ENCODE measurements around the gene ADGRE3. TPM values are rescaled to one million over a fixed set of nuclear protein-coding genes. Genes with fewer than 3 reads are reported as not detected.
"Not testable (repeated sequence)": the region's sequence is repeated elsewhere in the genome, so short reads cannot be mapped to it uniquely, and the experiment has no call there.

The ADGRE3 gene
- total RNA-seq, 1 donor from 2014 or later = not detected

GRCh38 chr19:14619404-14619803, 55.2 kb downstream of the ADGRE3 start:
- Histone ChIP-seq H3K27me3 (ENCODE audit: control insufficient read depth, insufficient read depth, low read length) (no peaks in the 10 kb centered on the region), H3K4me3 (ENCODE audit: low read depth, low read length) (no peak overlapping the region), H3K36me3 (ENCODE audit: control insufficient read depth, insufficient read depth, low read length) (no peaks in the 10 kb centered on the region)
- DNase-seq (ENCODE audit: low read depth) = no peak
- TF ChIP-seq CTCF (IDR thresholded peaks at IDR 0.05; ENCODE audit: insufficient read depth, low read length, poor library complexity, severe bottlenecking) = no peak

- H3K36me3 ChIP-seq (ENCODE audit: control insufficient read depth, insufficient read depth, low read length) = no peaks in the 10 kb centered on the region
Observed at GRCh38 chr19:14616407-14616806, 58.2 kb downstream of the ADGRE3 start.

GRCh38 chr19:14615623-14616022, 59.0 kb downstream of the ADGRE3 start:
- no peak for DNase-seq (ENCODE audit: low read depth)
- TF ChIP-seq CTCF (IDR thresholded peaks at IDR 0.05; ENCODE audit: insufficient read depth, low read length, poor library complexity, severe bottlenecking) = no peak
- no peak overlapping the region for H3K4me3 ChIP-seq (ENCODE audit: low read depth, low read length)

More at GRCh38 chr19:14616407-14616806, 58.2 kb downstream of the ADGRE3 start:
- DNase-seq (ENCODE audit: low read depth) = no peak
- no peak for TF ChIP-seq CTCF (IDR thresholded peaks at IDR 0.05; ENCODE audit: insufficient read depth, low read length, poor library complexity, severe bottlenecking)
- Histone ChIP-seq H3K27me3 (ENCODE audit: control insufficient read depth, insufficient read depth, low read length) (no peaks in the 10 kb centered on the region), H3K4me3 (ENCODE audit: low read depth, low read length) (no peak overlapping the region)

GRCh38 chr19:14614099-14614412, 60.6 kb downstream of the ADGRE3 start:
- no peak for TF ChIP-seq CTCF (IDR thresholded peaks at IDR 0.05; ENCODE audit: insufficient read depth, low read length, poor library complexity, severe bottlenecking)
- DNase-seq (ENCODE audit: low read depth) = no peak
- H3K27me3 ChIP-seq (ENCODE audit: control insufficient read depth, insufficient read depth, low read length) = no peaks in the 10 kb centered on the region
- H3K36me3 ChIP-seq (ENCODE audit: control insufficient read depth, insufficient read depth, low read length) = no peaks in the 10 kb centered on the region
- H3K4me3 ChIP-seq (ENCODE audit: low read depth, low read length) = no peak overlapping the region

More at GRCh38 chr19:14615623-14616022, 59.0 kb downstream of the ADGRE3 start:
- H3K36me3 ChIP-seq (ENCODE audit: control insufficient read depth, insufficient read depth, low read length) = no peaks in the 10 kb centered on the region
- no peaks in the 10 kb centered on the region for H3K27me3 ChIP-seq (ENCODE audit: control insufficient read depth, insufficient read depth, low read length)

- H3K4me3 ChIP-seq (ENCODE audit: low read depth, low read length); H3K27me3 ChIP-seq (ENCODE audit: control insufficient read depth, insufficient read depth, low read length); H3K36me3 ChIP-seq (ENCODE audit: control insufficient read depth, insufficient read depth, low read length); DNase-seq (ENCODE audit: low read depth): not testable (repeated sequence)
Observed at GRCh38 chr19:14613399-14614098, 61.1 kb downstream of the ADGRE3 start.

GRCh38 chr19:14612657-14613056, 62.0 kb downstream of the ADGRE3 start:
- Histone ChIP-seq H3K27me3 (ENCODE audit: control insufficient read depth, insufficient read depth, low read length) (no peaks in the 10 kb centered on the region), H3K36me3 (ENCODE audit: control insufficient read depth, insufficient read depth, low read length) (no peaks in the 10 kb centered on the region), H3K4me3 (ENCODE audit: low read depth, low read length) (no peak overlapping the region)
- DNase-seq (ENCODE audit: low read depth) = no peak
- TF ChIP-seq CTCF (IDR thresholded peaks at IDR 0.05; ENCODE audit: insufficient read depth, low read length, poor library complexity, severe bottlenecking) = no peak

- not testable (repeated sequence) for DNase-seq (ENCODE audit: low read depth); H3K36me3 ChIP-seq (ENCODE audit: control insufficient read depth, insufficient read depth, low read length); H3K27me3 ChIP-seq (ENCODE audit: control insufficient read depth, insufficient read depth, low read length); H3K4me3 ChIP-seq (ENCODE audit: low read depth, low read length)
Observed at GRCh38 chr19:14612242-14612641, 62.4 kb downstream of the ADGRE3 start.

Measured in kidney epithelial cell (primary cell).